Measurements from ENCODE around the gene GNG12. TPM values are rescaled to one million over a fixed set of nuclear protein-coding genes. Genes with fewer than 3 reads are reported as not detected.
A peak's percentile ranks its signal among the peaks of the same experiment; 100 is the strongest.
"Not testable (repeated sequence)": the region's sequence is repeated elsewhere in the genome, so short reads cannot be mapped to it uniquely, and the experiment has no call there.

The GNG12 gene
- total RNA-seq, 1 donor from 2014 or later, result 73.2 TPM

GRCh38 chr1:67749844-67750690, 83.2 kb downstream of the GNG12 start:
- ATAC-seq, result peak; percentile 89

- peak; percentile 80 for ATAC-seq
These were observed 83.9 kb downstream of the GNG12 start for GRCh38 chr1:67749263-67749843.

DNA sequence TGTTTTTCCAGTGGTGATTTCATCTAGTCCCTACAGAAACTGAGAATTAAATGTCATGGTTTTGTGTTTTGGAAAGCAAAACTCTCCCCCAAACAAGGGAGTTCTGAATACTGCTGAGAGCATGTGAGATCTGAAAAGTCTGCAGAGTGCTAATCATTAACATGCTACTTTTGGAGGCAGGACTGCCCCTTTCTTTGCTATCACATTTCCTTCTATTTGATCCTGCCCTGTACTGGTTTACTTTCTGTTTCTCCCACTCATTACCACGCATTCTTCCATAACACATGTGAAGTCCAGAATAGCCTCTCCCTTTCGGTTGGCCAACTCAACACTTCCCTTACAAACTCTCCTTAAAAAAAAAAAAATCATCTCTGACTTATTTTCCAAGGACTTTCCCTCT, 84.6 kb downstream of the GNG12 start:
- no peak for ATAC-seq

DNA sequence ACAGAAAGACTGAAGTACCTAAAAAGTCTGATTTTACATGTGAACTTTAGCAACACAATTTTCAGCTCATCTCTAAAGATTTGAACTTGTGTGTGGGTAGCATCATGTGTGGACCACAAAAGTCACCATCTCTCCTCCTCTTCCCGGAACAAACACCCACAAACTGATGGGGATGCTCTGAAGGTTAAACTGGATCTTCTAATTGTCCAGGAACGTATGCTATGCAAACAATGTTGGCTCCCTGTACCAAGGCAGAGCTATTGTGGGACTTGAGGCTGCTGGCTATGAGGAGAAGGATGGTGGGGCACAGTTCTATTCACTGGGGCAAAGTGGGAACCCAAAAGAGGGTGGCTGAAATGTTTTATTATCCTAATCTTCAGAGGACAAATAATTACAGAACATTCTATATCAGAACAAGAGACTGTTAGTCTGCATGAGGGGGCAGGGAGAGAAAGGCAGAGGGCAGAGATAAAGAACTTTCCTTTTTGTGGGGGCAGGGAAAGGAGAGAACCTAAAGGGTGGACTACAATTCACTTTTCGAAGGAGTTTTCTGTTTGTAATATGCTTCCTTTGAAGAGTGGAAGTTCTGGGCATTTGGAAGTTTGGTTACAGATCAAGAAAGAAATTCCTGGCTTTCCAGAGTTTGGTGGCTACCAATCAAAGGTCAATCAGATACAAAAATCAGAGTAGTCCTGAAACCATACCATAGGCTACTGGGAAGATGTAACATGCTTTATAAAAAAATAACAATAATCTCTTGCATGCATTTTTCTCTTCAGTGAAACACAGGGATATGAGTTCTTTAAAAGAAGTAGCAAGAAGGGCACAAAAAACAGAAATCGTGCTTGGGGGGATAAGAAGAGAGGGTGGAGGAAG, 85.4 kb downstream of the GNG12 start:
- no peak for ATAC-seq

DNA sequence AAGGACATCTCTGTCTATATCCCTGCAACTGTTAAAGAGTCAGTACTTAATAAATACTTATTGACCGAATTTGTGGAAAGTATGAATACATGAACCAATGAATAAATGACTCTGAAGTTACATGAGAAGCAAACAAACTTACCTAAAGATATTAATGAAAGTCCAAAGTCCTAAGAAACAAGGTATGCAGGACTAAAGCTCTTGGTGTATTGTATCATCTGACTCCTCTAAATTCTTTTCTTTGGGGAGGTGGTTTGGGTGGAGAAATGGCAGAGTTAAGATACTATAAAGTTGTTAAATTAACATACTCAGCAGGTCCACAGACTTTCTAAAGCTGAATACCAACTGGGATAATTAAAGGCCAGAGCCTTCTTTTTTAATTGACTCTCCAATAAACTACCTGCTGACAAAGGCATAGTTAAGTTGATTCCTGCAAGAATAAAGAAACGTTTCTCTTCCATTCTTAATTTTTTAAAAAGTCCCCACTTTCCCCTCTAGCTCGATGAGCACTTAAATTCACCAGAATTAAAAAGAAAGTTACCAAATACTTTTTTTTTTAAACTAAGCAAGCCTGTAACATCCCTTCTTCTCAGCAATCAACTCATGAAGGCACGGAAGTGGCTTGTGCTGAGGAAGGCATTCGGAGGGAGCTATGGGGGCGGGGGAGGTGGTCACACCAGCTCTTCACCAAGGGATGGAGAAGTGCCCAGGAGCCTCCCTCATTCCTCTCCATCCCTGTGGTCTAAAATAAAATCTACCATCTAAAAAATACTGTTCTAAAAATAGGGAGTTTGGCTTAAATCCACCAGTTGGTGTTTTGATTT, 87.2 kb downstream of the GNG12 start:
- no peak for ATAC-seq

- no peak for ATAC-seq
These were observed 90.1 kb downstream of the GNG12 start for GRCh38 chr1:67743072-67743725.

DNA sequence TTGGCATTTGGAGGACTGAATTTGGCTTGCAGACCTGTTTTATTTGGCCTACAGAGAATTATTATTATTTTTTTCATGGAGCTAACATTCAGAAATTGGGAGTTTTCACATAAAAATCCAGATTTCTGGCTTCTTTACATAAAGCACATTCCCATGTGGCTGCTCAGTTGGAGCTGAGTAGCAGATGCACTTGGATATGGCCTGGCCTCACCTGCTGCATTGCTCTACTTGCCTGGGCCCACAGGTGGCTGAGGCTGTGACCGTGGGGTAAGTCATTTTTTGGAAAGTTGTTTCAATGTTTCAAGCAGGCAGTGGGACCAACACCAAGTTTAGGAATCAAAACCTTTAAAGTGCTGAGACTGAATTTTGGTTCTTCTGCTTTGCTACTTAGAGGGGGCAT, 91.5 kb downstream of the GNG12 start:
- ATAC-seq, result no peak

- peak; percentile 11 for ATAC-seq
These were observed 92.1 kb downstream of the GNG12 start for GRCh38 chr1:67741121-67741520.

DNA sequence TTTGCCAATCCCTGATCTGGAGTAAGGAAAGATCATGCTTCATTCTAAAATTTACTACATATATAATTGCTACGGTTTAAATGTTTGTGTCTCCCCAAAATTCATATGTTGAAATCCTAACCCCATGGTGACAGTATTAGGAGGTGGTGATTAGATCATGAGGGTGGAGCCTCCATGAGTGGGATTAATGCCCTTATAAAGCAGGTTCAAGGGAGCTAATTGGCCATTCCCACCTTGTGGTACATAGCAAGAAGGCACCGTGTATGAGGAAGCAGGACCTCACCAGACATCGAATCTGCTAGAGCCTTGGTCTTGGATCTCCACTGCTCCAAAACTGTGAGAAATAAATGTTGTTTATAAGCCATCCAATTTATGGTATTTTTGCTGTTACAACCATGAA, 92.7 kb downstream of the GNG12 start:
- ATAC-seq, result peak; percentile 51

DNA sequence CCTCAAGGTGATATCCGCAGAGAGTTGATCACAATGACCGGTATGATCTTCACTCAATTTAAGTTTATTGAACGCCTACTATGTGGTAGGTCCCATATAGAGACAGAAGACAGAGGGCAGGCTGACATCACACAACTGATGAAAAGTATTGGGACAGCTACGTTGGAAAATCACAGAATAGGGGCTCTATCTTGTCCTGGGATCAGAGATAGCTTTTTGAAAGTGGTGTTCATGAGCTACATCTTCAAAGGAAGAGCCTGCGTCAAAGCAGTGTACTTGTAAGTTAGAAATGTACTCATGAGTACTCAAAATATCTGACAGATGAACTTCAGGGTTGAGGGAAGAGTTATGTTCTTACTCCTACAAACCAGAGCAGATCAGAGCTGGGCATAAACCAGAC, 93.9 kb downstream of the GNG12 start:
- no peak for ATAC-seq

DNA sequence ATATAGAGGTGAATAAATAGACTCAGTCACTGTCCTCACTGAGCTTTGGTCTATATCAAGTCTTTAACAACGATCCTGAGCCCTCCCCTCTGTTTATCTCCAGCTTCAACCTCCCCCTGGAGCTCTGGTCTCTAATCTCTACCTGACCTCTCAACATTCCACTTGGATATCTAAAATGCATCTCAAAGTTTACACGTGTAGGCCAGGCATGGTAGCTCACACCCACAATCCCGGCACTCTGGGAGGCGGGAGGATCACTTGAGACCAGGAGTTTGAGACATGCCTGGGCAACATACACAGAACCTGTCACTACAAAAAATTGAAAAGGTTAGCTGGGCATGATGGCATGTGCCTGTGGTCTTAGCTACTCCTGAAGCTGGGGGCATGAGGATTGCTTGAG, 94.9 kb downstream of the GNG12 start:
- ATAC-seq, result peak; percentile 38

- no peak for ATAC-seq
These were observed 95.4 kb downstream of the GNG12 start for GRCh38 chr1:67737875-67738274.

- ATAC-seq, result no peak
These were observed 96.5 kb downstream of the GNG12 start for GRCh38 chr1:67736750-67737149.

DNA sequence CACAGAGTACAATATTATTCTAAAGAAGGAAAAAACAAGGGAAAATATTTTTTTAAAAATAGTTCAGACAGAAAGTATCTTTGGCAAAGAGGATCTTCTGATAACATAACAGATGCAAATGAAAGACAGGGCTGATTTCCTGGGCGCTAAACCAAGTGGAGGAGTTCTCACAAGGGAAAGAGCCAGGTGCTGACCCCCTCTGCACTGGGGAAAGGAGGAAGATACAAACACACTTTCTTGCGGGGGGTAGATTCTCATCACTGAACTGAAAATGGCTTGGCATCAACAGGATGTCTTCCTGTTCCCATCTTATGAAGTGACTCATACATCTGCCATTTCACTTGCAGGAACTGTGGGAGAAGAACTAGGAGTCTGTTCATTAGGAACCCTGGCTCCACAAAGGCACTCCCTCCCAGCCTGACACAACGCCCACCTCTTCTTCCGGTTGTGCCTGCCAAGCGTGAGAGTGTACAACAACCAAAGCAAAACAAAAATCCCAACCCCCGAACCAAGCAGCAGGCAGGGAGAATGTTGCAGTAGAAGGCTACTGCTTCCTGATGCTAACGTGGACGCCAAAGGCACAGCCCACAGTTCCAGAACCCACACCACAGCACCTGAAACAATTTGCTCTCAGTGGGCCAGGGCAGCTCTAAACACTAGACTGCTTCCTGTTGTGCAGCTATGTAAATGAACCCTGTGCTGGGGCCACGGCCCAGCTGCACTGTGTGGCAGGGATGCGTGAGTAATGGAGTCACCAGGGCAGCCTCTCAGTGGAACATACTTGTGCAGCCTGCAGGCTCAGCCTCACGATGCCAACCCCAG, 97.2 kb downstream of the GNG12 start:
- peak; percentile 95 for ATAC-seq

DNA sequence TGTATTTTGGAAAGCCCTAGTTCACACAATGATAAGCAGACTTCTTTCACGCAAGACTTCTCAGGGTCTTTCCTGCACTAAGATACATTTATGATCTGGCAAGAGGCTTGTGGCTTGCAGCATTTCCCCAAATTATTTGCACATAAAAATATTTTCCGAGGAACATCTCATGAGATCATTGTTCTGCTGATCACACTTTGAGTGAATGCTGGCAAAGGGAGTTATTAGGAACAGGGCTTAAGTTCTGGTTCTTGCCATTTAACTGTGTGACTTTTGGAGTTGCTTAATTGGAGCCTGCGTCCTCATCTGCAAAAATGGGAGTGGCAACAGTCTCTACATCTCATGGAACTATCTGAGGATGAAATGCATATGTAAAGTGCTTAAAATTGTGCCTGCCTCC, 98.1 kb downstream of the GNG12 start:
- no peak for ATAC-seq

- no peak for ATAC-seq
These were observed 99.0 kb downstream of the GNG12 start for GRCh38 chr1:67734323-67734690.

GRCh38 chr1:67733681-67734322, 99.5 kb downstream of the GNG12 start:
- ATAC-seq, result no peak

DNA sequence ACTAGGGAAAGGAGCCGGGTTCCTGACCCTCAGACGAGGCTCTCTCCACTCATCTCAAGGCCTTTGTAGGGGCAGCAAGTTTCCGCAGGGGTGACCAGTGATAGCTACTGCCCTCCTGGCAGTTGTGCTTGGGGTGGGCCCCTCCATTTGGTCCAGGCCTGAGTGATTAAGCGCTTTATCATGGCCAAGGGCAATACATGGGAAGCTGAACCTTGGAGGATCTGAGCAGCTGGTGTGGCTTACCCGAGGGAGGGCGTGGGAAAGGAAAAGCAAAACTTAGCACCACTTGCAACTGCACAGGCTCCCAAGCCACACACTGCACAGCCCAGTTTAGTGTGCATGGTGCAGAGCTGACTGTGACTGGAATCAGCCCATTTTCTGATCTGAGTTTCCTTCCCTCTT, 100.5 kb downstream of the GNG12 start:
- no peak for ATAC-seq

GRCh38 chr1:67731322-67731721, 101.9 kb downstream of the GNG12 start:
- ATAC-seq, result no peak

DNA sequence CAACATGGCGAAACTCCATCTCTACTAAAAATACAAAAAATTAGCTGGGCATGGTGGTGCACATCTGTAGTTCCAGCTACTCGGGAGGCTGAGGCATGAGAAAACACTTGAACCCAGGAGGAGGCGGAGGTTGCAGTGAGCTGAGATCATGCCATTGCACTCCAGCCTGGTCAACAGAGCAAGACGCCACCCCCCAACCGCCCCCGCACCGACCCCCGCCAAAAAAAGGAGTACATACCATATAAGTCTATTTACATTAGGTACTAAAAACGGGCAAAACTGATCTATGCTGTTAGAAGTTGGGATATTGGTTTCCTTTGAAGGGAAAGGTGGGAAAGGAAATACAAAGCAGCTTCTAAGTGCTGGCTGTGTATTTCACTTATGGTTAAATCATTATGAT, 103.0 kb downstream of the GNG12 start:
- ATAC-seq, result not testable (repeated sequence)

DNA sequence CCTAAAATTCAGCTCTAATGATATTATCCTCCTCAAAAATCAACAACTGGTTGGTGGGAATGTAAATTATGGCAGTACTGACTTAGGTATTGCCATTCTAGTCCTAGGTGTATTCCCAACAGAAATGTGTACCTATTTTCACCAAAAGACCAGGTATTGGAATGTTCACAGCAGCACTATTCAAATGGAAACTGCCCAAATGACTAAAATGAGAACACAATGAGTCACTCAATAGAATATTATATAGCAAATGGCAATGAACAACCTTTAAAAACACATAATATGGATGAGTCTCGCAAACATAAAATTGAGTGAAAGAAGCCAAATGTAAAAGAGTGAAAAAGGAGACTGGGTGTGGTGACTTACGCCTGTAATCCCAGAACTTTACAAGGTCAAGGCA, 103.4 kb downstream of the GNG12 start:
- no peak for ATAC-seq
